PC-9 (cell line): ENCODE data around the gene HEG1.
A peak's percentile ranks its signal among the peaks of the same experiment; 100 is the strongest.

Experiments
- EZH2 ChIP-seq: fragments of 200-600 bp; sonication (generic); IDR thresholded peaks from 2 replicates; pipeline ENCODE4 v1.8.0; 2017; ENCODE audit warnings: antibody characterized with exemption, low read depth
- TF ChIP-seq, protein P1 (sequence below): fragments of 200-600 bp; sonication (generic); conservative IDR thresholded peaks from 2 replicates; pipeline ENCODE4 v1.6.1; 2017; ENCODE audit warnings: mixed run types, antibody characterized with exemption, mild to moderate bottlenecking, moderate library complexity

DNA sequence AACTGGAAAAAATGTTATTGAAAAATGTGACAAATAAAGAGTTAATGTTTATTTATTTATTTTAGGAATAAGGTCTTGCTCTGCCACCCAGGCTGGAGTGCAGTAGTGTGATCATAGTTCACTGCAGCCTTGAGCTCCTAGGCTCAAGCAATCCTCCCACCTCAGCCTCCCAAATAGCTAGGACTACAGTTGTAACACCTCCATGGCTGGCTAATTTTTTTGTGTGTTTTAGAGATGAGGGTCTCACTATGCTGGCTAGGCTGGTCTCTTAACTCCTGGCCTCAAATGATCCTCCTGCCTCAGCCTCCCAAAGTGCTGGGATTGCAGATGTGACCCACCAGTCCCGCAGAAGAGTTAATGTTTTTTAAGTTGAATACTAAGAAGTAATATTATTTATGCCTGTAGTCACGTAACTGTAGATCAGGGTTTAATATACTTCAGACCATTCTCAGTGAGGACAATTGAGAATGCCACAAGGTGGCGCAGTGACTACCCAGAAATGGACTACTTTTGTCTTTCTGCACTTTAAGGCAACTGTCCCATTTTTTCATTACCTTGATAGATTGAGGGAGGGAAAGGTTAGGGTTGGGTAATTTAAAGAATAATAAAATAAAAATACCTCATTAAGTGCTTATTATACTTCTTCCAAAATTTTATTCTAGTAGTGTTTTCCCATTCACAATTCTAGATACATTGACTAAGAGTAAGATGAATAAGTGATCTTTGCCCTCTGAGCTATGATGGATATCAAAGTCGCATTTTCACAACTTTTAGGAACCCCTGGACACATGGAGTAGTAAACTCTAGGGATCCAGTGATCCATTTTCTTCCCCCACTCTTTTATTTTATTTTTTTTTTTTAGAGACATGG lies 127.2 kb downstream of the HEG1 start:
- no peak for TF ChIP-seq EZH2
- TF ChIP-seq, protein P1, sequence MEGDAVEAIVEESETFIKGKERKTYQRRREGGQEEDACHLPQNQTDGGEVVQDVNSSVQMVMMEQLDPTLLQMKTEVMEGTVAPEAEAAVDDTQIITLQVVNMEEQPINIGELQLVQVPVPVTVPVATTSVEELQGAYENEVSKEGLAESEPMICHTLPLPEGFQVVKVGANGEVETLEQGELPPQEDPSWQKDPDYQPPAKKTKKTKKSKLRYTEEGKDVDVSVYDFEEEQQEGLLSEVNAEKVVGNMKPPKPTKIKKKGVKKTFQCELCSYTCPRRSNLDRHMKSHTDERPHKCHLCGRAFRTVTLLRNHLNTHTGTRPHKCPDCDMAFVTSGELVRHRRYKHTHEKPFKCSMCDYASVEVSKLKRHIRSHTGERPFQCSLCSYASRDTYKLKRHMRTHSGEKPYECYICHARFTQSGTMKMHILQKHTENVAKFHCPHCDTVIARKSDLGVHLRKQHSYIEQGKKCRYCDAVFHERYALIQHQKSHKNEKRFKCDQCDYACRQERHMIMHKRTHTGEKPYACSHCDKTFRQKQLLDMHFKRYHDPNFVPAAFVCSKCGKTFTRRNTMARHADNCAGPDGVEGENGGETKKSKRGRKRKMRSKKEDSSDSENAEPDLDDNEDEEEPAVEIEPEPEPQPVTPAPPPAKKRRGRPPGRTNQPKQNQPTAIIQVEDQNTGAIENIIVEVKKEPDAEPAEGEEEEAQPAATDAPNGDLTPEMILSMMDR: peak; percentile 85
